GM12878 (cell line): ENCODE measurements around the gene PPP3CA. TPM values are rescaled to one million over a fixed set of nuclear protein-coding genes. Genes with fewer than 3 reads are reported as not detected.
A peak's percentile ranks its signal among the peaks of the same experiment; 100 is the strongest.

ENCODE experiments used
- ATAC-seq: fragments of 200-7000 bp; cut with Tn5 transposase; 3 replicates; pipeline ENCODE4 v1.9.1; 2020; ENCODE audit warnings: mild to moderate bottlenecking, moderate library complexity
- BruUV-seq: library from RNA; stranded (reverse); fragments of 400-500 nt; replicated peaks from 2 replicates; lab custom pipeline; 2021; lab: Mats Ljungman, UMichigan
- CTCF ChIA-PET: fragments of 300-600 bp; sonication (Branson Sonifier 250); formaldehyde crosslinking; extraction: SDS; loops from one replicate; lab custom pipeline; 2021; ENCODE audit warnings: inconsistent platforms; lab: Yijun Ruan, JAX
- POLR2A ChIA-PET: fragments of 350-600 bp; formaldehyde crosslinking; extraction: SDS; loops from one replicate; lab custom pipeline; 2021; ENCODE audit warnings: inconsistent platforms; lab: Charles Lee
- RAD21 ChIA-PET: fragments of 300-600 bp; sonication (Branson Sonifier 250); formaldehyde crosslinking; loops from one replicate; lab custom pipeline; 2023; ENCODE audit warnings: antibody characterized with exemption; ENCODE audit not compliant: unreplicated experiment; lab: Charles Lee
- SMC1A ChIA-PET: fragments of 300-600 bp; sonication (Branson Sonifier 250); formaldehyde crosslinking; loops from one replicate; lab custom pipeline; 2023; ENCODE audit not compliant: unreplicated experiment, uncharacterized antibody; lab: Charles Lee
- DNase-seq: peaks from one replicate; pipeline ENCODE4 v3.0.0-alpha.2; 2011; ENCODE audit warnings: low read depth, low spot score
- FAIRE-seq: peaks from 3 replicates; lab custom pipeline; 2011; peaks lifted over from hg19 to GRCh38; lab: Jason Lieb, UNC
- H2AFZ ChIP-seq: 2 replicates; pipeline ENCODE4 v1.6.0; 2011; ENCODE audit warnings: low read depth, low read length, control low read depth; ENCODE audit not compliant: control insufficient read depth
- H3K27ac ChIP-seq: 2 replicates; pipeline ENCODE4 v1.5.1; 2011; ENCODE audit warnings: control low read depth; ENCODE audit not compliant: control insufficient read depth, insufficient read depth
- H3K27me3 ChIP-seq, 2 experiments: replicated peaks in 1 of 2; 2 replicates each; pipeline versions ENCODE4 v1.6.0 to v1.6.1; 2011; ENCODE audit warnings: low read length in 1 of 2; ENCODE audit not compliant: control insufficient read depth in 2 of 2, insufficient read depth in 2 of 2
- H3K36me3 ChIP-seq, 2 experiments: 2 replicates each; pipeline ENCODE4 v1.5.1; 2011; ENCODE audit warnings: low read length in 1 of 2; ENCODE audit not compliant: control insufficient read depth in 2 of 2, insufficient read depth in 2 of 2
- H3K4me1 ChIP-seq: 2 replicates; pipeline ENCODE4 v1.6.1; 2011; ENCODE audit warnings: mild to moderate bottlenecking, low read length, moderate library complexity, mixed read lengths; ENCODE audit not compliant: control insufficient read depth, insufficient read depth
- H3K4me2 ChIP-seq: 2 replicates; pipeline ENCODE4 v1.6.0; 2011; ENCODE audit warnings: control low read depth; ENCODE audit not compliant: control insufficient read depth, insufficient read depth
- H3K4me3 ChIP-seq: fragments of 200-600 bp; sonication (generic); 2 replicates; pipeline ENCODE4 v1.5.1; 2016
- H3K79me2 ChIP-seq: 2 replicates; pipeline ENCODE4 v1.6.0; 2011; ENCODE audit warnings: low read length; ENCODE audit not compliant: control insufficient read depth, insufficient read depth
- H3K9ac ChIP-seq: 2 replicates; pipeline ENCODE4 v1.8.0; 2011; ENCODE audit warnings: low read length, control low read depth, mixed read lengths; ENCODE audit not compliant: control insufficient read depth, insufficient read depth
- H3K9me3 ChIP-seq: replicated peaks from 3 replicates; pipeline ENCODE4 v1.5.1; 2011; ENCODE audit warnings: mild to moderate bottlenecking, low read length; ENCODE audit not compliant: control insufficient read depth, insufficient read depth
- H4K20me1 ChIP-seq: 2 replicates; pipeline ENCODE4 v1.6.0; 2011; ENCODE audit not compliant: control insufficient read depth, insufficient read depth
- ASH2L ChIP-seq: fragments of 300-600, 200-600 bp; sonication (generic); IDR thresholded peaks from 2 replicates; pipeline ENCODE4 v1.6.1; 2017; ENCODE audit warnings: low read depth, mild to moderate bottlenecking, borderline replicate concordance
- CEBPB ChIP-seq, 2 experiments: fragments of 150-350 bp in 1 of 2; IDR thresholded peaks; 2 replicates each; pipeline ENCODE4 v1.6.1; 2012 to 2014; ENCODE audit warnings: low read depth in 2 of 2, low read length in 2 of 2, borderline replicate concordance in 1 of 2, inconsistent platforms in 1 of 2
- HDAC2 ChIP-seq: fragments of 200-600 bp; sonication (generic); IDR thresholded peaks from 2 replicates; pipeline ENCODE4 v1.6.1; 2017
- IKZF1 ChIP-seq: fragments of 450-650 bp; conservative IDR thresholded peaks from 2 replicates; pipeline ENCODE4 v1.6.1; 2017; ENCODE audit warnings: antibody characterized with exemption, mild to moderate bottlenecking
- IKZF2 ChIP-seq, 2 experiments: fragments of 450-650 bp; IDR thresholded peaks; 2 replicates each; pipeline ENCODE4 v1.6.1; 2017; ENCODE audit warnings: mild to moderate bottlenecking in 2 of 2, moderate library complexity in 2 of 2
- KAT2A ChIP-seq: conservative IDR thresholded peaks from 2 replicates; pipeline ENCODE4 v1.6.1; 2011; ENCODE audit warnings: low read depth, low read length; ENCODE audit not compliant: control insufficient read depth
- MEF2A ChIP-seq: IDR thresholded peaks from 2 replicates; pipeline ENCODE4 v1.6.1; 2011; ENCODE audit warnings: low read depth, mild to moderate bottlenecking, low read length, moderate library complexity; ENCODE audit not compliant: insufficient read depth
- MTA2 ChIP-seq: fragments of 450-650 bp; IDR thresholded peaks from 2 replicates; pipeline ENCODE4 v1.6.1; 2016; ENCODE audit warnings: low read depth, mild to moderate bottlenecking, moderate library complexity
- NR2C1 ChIP-seq: fragments of 450-650 bp; IDR thresholded peaks from 2 replicates; pipeline ENCODE4 v1.6.1; 2017; ENCODE audit warnings: antibody characterized with exemption, mild to moderate bottlenecking, moderate library complexity
- SMC3 ChIP-seq: IDR thresholded peaks from 2 replicates; pipeline ENCODE4 v1.6.1; 2011; ENCODE audit warnings: low read length, improper control_type of control experiment, borderline replicate concordance
- SPI1 ChIP-seq: IDR thresholded peaks from 2 replicates; pipeline ENCODE4 v1.6.1; 2011; ENCODE audit warnings: low read depth, mild to moderate bottlenecking, low read length, moderate library complexity, borderline replicate concordance; ENCODE audit not compliant: insufficient read depth
- TCF12 ChIP-seq: IDR thresholded peaks from 2 replicates; pipeline ENCODE4 v1.6.1; 2011; ENCODE audit warnings: low read depth, mild to moderate bottlenecking, low read length
- ZNF217 ChIP-seq: fragments of 450-650 bp; IDR thresholded peaks from 2 replicates; pipeline ENCODE4 v1.6.1; 2017; ENCODE audit warnings: antibody characterized with exemption, mild to moderate bottlenecking
- ZNF384 ChIP-seq: IDR thresholded peaks from 2 replicates; pipeline ENCODE4 v1.6.1; 2012; ENCODE audit warnings: low read depth, mild to moderate bottlenecking, low read length, improper control_type of control experiment, borderline replicate concordance
- WGBS: methylation state at CpG from one replicate; pipeline ENCODE4 v1.1.6; 2016; ENCODE audit warnings: low lambda C conversion rate; ENCODE audit not compliant: insufficient replicate concordance, insufficient coverage; ENCODE audit errors: missing lambda C conversion rate; 5-methylcytosine and 5-hydroxymethylcytosine counted together
- in situ Hi-C: fragments of 300-500 bp; cut with MboI; formaldehyde crosslinking; loops from 9 replicates; pipeline ENCODE4 v1.14.3; 2018; ENCODE audit warnings: mixed read lengths
- intact Hi-C: fragments of 100-400 bp; cut with micrococcal nuclease; formaldehyde crosslinking; loops from one replicate; pipeline ENCODE4 v1.14.2; 2022; ENCODE audit not compliant: unreplicated experiment
- polyA plus RNA-seq, 11 experiments: library from polyadenylated mRNA; depleted of rRNA in 4 of 11; unstranded in 6 of 11; stranded (reverse) in 5 of 11; fragments of >200 nt; fragmentation: Nextera tagmentation in 4 of 11; fragmentation: Illumina TruSeq in 1 of 11; extraction: Ambion mirVana in 4 of 11; extraction: Trizol in 1 of 11; gene quantifications; 1 replicate in 1 of 11; 2 replicates in 10 of 11; pipeline versions ENCODE4 v1.2.1 to v1.2.3, GENCODE V29; 2011 to 2016; ENCODE audit warnings: inconsistent platforms in 2 of 11, missing spikeins in 2 of 11, low read depth in 1 of 11
- total RNA-seq, 4 experiments: library from RNA; depleted of rRNA in 3 of 4; stranded (reverse); fragments of >200 nt in 3 of 4; fragmentation: Illumina TruSeq in 1 of 4; extraction: Trizol in 1 of 4; gene quantifications; 2 replicates each; pipeline versions ENCODE4 v1.2.1 to v1.2.3, GENCODE V29; 2013 to 2021
- TF ChIP-seq, protein P1 (sequence below): fragments of 450-650 bp; IDR thresholded peaks from 2 replicates; pipeline ENCODE4 v1.6.1; 2016; ENCODE audit warnings: mild to moderate bottlenecking, moderate library complexity, borderline replicate concordance
- TF ChIP-seq, protein P2 (sequence below): IDR thresholded peaks from 2 replicates; pipeline ENCODE4 v1.6.1; 2011; ENCODE audit warnings: mild to moderate bottlenecking, low read depth, low read length, moderate library complexity; ENCODE audit not compliant: insufficient replicate concordance
- TF ChIP-seq, protein P3 (sequence below): IDR thresholded peaks from 2 replicates; pipeline ENCODE4 v1.6.1; 2012; ENCODE audit warnings: low read depth, low read length, improper control_type of control experiment

Gene PPP3CA
- total and polyA plus RNA-seq, 10 of the 15 experiments (the other 5 are each of a cell fraction or from before 2014, with no cell fraction given): 0.33 to 9.0 (median 1.0) TPM

DNA sequence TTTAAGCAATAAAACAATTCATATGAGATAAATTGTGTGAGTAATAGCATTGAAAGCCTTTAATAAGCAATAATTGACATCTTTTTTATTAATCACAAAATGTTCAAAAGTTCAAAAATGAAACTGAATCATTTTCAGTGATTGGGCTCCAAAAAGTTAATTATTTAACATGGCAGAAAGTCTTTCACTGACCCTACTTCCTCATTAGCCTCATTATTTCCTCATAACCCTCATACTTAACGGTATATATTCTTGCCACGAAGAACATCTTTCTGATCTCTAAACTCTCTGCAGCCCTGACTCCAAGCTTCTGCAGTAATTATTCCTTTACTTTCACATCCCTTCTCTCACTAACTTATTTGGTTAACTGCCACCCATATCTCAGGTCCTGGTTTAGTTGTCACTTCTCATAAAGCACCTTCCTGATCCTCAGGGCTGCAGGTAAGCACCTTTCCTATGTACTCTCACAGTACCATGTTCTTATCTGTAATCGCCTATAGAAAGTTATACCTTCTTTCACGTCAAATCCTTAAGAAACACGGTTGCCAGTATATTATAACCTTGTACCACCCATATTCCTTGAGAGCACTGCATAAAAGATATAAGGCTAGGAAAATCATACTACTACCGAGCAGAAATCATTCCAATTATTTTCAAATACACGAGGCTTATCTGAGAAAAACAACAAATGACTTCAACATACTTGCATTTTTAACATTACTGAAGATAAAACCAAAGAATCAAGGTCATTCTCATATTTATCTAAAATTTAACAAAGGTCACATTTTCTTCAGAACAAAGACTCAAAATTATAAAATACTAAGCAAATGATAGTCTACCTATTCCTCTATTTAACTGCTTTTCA lies 72.2 kb downstream of the PPP3CA start:
- BruUV-seq: no TSS peak
- Histone ChIP-seq H3K9ac (no peak overlapping the region), H3K9me3 (no peaks in the 10 kb centered on the region), H3K27ac (no peak overlapping the region), H4K20me1 (no peaks in the 10 kb centered on the region), H3K4me3 (no peak overlapping the region), H3K4me2 (0 out of 2 replicates have a peak overlapping the region, but pooled peaks have one; percentile 12), H3K36me3 (no peaks in the 10 kb centered on the region), H3K4me1 (peaks cover 4% of the 10 kb centered on the region; the same call in 1 of the 2 replicates), H2AFZ (no peak overlapping the region), H3K79me2 (no peaks in the 10 kb centered on the region), H3K27me3 (no peaks in the 10 kb centered on the region)
- FAIRE-seq: no peak
- ChIA-PET SMC1A (interaction anchor here (1.3 kb wide), 1 partner anchor 91 kb away, joined by 3 read pairs; no protein-coding TSS in a partner anchor), CTCF (interaction anchor here (0.6 to 1.2 kb wide), 2 partner anchors 12 to 13 kb away, joined by 3 read pairs; no protein-coding TSS in a partner anchor), POLR2A (no interaction called here), RAD21 (no interaction called here)
- in situ Hi-C loops: no loop called here
- ATAC-seq: peak; percentile 81
- WGBS: 32% methylated on average over 7 of the region's 7 CpGs
- no peak for DNase-seq
- intact Hi-C loops: no loop called here
- TF ChIP-seq IKZF1: peak; percentile 57; the same call in 1 of the 2 replicates
- TF ChIP-seq, protein P1, sequence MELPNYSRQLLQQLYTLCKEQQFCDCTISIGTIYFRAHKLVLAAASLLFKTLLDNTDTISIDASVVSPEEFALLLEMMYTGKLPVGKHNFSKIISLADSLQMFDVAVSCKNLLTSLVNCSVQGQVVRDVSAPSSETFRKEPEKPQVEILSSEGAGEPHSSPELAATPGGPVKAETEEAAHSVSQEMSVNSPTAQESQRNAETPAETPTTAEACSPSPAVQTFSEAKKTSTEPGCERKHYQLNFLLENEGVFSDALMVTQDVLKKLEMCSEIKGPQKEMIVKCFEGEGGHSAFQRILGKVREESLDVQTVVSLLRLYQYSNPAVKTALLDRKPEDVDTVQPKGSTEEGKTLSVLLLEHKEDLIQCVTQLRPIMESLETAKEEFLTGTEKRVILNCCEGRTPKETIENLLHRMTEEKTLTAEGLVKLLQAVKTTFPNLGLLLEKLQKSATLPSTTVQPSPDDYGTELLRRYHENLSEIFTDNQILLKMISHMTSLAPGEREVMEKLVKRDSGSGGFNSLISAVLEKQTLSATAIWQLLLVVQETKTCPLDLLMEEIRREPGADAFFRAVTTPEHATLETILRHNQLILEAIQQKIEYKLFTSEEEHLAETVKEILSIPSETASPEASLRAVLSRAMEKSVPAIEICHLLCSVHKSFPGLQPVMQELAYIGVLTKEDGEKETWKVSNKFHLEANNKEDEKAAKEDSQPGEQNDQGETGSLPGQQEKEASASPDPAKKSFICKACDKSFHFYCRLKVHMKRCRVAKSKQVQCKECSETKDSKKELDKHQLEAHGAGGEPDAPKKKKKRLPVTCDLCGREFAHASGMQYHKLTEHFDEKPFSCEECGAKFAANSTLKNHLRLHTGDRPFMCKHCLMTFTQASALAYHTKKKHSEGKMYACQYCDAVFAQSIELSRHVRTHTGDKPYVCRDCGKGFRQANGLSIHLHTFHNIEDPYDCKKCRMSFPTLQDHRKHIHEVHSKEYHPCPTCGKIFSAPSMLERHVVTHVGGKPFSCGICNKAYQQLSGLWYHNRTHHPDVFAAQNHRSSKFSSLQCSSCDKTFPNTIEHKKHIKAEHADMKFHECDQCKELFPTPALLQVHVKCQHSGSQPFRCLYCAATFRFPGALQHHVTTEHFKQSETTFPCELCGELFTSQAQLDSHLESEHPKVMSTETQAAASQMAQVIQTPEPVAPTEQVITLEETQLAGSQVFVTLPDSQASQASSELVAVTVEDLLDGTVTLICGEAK: no peak
- TF ChIP-seq SPI1: peak; percentile 54; the same call in 1 of the 2 replicates
- no peak for TF ChIP-seq MEF2A
- TF ChIP-seq, protein P2, sequence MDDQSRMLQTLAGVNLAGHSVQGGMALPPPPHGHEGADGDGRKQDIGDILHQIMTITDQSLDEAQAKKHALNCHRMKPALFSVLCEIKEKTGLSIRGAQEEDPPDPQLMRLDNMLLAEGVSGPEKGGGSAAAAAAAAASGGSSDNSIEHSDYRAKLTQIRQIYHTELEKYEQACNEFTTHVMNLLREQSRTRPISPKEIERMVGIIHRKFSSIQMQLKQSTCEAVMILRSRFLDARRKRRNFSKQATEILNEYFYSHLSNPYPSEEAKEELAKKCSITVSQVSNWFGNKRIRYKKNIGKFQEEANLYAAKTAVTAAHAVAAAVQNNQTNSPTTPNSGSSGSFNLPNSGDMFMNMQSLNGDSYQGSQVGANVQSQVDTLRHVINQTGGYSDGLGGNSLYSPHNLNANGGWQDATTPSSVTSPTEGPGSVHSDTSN: no peak
- no peak for TF ChIP-seq ASH2L
- no peak for TF ChIP-seq CEBPB (IDR thresholded peaks at IDR 0.05; ENCODE audit: borderline replicate concordance in 1 of 2, low read depth in 2 of 2, low read length in 2 of 2)
- no peak for TF ChIP-seq NR2C1
- peak; percentile 45 to 71; a peak in 3 of 4 replicates for TF ChIP-seq IKZF2 (IDR thresholded peaks at IDR 0.05)
- TF ChIP-seq ZNF384: no peak
- no peak for TF ChIP-seq KAT2A
- peak; percentile 89 for TF ChIP-seq MTA2
- TF ChIP-seq ZNF217: no peak
- TF ChIP-seq, protein P3, sequence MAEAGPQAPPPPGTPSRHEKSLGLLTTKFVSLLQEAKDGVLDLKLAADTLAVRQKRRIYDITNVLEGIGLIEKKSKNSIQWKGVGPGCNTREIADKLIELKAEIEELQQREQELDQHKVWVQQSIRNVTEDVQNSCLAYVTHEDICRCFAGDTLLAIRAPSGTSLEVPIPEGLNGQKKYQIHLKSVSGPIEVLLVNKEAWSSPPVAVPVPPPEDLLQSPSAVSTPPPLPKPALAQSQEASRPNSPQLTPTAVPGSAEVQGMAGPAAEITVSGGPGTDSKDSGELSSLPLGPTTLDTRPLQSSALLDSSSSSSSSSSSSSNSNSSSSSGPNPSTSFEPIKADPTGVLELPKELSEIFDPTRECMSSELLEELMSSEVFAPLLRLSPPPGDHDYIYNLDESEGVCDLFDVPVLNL: no peak
- no peak for TF ChIP-seq HDAC2
- TF ChIP-seq TCF12: no peak
- TF ChIP-seq SMC3: no peak
